Measurements from ENCODE around the gene SLC8A1.

- TF ChIP-seq ZZZ3 (CRISPR knock-in tag; IDR thresholded peaks at IDR 0.05; ENCODE audit: borderline replicate concordance) (no peak), ZNF556 (CRISPR knock-in tag; IDR thresholded peaks at IDR 0.05; ENCODE audit: borderline replicate concordance) (no peak), ETV6 (CRISPR knock-in tag; conservative IDR thresholded peaks at IDR 0.05) (no peak), RBAK (CRISPR knock-in tag; IDR thresholded peaks at IDR 0.05) (no peak), HNRNPK (IDR thresholded peaks at IDR 0.05; ENCODE audit: low read depth, low read length, poor library complexity, severe bottlenecking) (no peak), FOXM1 (CRISPR knock-in tag; IDR thresholded peaks at IDR 0.05) (no peak), CBX2 (IDR thresholded peaks at IDR 0.05; ENCODE audit: low read depth, low read length) (no peak), CBX2 (CRISPR knock-in tag; IDR thresholded peaks at IDR 0.05; ENCODE audit: low read depth) (no peak)
- TF ChIP-seq, protein P1, sequence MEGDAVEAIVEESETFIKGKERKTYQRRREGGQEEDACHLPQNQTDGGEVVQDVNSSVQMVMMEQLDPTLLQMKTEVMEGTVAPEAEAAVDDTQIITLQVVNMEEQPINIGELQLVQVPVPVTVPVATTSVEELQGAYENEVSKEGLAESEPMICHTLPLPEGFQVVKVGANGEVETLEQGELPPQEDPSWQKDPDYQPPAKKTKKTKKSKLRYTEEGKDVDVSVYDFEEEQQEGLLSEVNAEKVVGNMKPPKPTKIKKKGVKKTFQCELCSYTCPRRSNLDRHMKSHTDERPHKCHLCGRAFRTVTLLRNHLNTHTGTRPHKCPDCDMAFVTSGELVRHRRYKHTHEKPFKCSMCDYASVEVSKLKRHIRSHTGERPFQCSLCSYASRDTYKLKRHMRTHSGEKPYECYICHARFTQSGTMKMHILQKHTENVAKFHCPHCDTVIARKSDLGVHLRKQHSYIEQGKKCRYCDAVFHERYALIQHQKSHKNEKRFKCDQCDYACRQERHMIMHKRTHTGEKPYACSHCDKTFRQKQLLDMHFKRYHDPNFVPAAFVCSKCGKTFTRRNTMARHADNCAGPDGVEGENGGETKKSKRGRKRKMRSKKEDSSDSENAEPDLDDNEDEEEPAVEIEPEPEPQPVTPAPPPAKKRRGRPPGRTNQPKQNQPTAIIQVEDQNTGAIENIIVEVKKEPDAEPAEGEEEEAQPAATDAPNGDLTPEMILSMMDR (CRISPR knock-in tag; IDR thresholded peaks at IDR 0.05), result no peak
- TF ChIP-seq, protein P2, sequence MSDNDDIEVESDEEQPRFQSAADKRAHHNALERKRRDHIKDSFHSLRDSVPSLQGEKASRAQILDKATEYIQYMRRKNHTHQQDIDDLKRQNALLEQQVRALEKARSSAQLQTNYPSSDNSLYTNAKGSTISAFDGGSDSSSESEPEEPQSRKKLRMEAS (IDR thresholded peaks at IDR 0.05), result no peak
- TF ChIP-seq, protein P3, sequence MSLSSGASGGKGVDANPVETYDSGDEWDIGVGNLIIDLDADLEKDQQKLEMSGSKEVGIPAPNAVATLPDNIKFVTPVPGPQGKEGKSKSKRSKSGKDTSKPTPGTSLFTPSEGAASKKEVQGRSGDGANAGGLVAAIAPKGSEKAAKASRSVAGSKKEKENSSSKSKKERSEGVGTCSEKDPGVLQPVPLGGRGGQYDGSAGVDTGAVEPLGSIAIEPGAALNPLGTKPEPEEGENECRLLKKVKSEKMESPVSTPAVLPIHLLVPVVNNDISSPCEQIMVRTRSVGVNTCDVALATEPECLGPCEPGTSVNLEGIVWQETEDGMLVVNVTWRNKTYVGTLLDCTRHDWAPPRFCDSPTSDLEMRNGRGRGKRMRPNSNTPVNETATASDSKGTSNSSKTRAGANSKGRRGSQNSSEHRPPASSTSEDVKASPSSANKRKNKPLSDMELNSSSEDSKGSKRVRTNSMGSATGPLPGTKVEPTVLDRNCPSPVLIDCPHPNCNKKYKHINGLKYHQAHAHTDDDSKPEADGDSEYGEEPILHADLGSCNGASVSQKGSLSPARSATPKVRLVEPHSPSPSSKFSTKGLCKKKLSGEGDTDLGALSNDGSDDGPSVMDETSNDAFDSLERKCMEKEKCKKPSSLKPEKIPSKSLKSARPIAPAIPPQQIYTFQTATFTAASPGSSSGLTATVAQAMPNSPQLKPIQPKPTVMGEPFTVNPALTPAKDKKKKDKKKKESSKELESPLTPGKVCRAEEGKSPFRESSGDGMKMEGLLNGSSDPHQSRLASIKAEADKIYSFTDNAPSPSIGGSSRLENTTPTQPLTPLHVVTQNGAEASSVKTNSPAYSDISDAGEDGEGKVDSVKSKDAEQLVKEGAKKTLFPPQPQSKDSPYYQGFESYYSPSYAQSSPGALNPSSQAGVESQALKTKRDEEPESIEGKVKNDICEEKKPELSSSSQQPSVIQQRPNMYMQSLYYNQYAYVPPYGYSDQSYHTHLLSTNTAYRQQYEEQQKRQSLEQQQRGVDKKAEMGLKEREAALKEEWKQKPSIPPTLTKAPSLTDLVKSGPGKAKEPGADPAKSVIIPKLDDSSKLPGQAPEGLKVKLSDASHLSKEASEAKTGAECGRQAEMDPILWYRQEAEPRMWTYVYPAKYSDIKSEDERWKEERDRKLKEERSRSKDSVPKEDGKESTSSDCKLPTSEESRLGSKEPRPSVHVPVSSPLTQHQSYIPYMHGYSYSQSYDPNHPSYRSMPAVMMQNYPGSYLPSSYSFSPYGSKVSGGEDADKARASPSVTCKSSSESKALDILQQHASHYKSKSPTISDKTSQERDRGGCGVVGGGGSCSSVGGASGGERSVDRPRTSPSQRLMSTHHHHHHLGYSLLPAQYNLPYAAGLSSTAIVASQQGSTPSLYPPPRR (CRISPR knock-in tag; IDR thresholded peaks at IDR 0.05; ENCODE audit: borderline replicate concordance), result no peak
- TF ChIP-seq, protein P4, sequence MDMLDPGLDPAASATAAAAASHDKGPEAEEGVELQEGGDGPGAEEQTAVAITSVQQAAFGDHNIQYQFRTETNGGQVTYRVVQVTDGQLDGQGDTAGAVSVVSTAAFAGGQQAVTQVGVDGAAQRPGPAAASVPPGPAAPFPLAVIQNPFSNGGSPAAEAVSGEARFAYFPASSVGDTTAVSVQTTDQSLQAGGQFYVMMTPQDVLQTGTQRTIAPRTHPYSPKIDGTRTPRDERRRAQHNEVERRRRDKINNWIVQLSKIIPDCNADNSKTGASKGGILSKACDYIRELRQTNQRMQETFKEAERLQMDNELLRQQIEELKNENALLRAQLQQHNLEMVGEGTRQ (IDR thresholded peaks at IDR 0.05; ENCODE audit: low read depth, low read length), result no peak
- TF ChIP-seq, protein P4 (CRISPR knock-in tag; IDR thresholded peaks at IDR 0.05; ENCODE audit: borderline replicate concordance), result no peak
- TF ChIP-seq, protein P5, sequence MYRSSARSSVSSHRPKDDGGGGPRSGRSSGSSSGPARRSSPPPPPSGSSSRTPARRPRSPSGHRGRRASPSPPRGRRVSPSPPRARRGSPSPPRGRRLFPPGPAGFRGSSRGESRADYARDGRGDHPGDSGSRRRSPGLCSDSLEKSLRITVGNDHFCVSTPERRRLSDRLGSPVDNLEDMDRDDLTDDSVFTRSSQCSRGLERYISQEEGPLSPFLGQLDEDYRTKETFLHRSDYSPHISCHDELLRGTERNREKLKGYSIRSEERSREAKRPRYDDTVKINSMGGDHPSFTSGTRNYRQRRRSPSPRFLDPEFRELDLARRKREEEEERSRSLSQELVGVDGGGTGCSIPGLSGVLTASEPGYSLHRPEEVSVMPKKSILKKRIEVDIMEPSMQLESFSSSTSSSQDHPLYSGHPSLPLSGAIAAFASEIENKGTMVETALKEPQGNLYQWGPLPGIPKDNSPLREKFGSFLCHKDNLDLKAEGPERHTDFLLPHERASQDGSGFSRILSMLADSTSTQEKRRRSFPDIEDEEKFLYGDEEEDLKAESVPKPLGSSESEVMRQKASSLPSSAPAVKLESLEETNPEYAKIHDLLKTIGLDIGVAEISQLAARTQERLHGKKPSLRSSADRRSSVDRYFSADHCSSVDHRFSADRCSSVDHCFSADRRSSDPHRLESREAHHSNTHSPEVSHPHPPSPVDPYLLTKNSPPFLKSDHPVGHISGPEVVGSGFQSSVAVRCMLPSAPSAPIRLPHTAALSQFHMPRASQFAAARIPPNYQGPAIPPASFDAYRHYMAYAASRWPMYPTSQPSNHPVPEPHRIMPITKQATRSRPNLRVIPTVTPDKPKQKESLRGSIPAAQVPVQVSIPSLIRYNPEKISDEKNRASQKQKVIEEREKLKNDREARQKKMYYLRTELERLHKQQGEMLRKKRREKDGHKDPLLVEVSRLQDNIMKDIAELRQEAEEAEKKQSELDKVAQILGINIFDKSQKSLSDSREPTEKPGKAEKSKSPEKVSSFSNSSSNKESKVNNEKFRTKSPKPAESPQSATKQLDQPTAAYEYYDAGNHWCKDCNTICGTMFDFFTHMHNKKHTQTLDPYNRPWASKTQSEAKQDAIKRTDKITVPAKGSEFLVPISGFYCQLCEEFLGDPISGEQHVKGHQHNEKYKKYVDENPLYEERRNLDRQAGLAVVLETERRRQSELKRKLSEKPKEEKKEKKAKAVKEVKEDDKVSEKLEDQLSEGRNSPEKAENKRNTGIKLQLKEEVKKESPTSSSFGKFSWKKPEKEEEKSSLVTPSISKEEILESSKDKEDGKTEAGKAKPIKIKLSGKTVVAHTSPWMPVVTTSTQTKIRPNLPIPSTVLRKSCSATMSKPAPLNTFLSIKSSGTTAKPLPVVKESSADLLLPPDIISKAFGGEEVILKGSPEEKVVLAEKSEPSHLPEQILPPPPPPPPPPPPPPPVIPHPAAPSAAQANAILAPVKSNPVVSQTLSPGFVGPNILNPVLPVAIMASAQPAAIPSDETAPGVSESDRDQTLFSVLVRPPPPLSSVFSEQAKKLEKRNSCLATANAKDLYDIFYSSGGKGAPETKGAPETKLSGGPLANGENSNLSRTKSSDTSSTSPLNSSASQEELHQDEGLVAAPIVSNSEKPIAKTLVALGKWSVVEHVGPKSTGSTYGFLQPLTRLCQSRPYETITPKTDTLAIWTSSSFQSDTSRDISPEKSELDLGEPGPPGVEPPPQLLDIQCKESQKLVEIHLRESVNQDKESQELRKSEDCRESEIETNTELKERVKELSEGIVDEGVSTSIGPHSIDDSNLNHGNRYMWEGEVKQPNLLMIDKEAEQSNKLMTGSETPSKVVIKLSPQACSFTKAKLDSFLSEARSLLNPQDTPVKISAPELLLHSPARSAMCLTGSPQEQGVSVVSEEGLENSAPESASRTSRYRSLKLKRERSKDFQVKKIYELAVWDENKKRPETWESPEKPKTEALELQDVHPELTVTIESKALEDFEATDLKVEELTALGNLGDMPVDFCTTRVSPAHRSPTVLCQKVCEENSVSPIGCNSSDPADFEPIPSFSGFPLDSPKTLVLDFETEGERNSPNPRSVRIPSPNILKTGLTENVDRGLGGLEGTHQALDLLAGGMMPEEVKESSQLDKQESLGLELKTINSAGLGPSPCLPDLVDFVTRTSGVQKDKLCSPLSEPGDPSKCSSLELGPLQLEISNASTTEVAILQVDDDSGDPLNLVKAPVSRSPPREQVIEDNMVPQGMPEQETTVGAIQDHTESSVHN (CRISPR knock-in tag; IDR thresholded peaks at IDR 0.05), result no peak
Observed at GRCh38 chr2:40450066-40450795, 1.7 kb downstream of the SLC8A1 start.
